Islet of Langerhans (tissue), 1 donor: ENCODE data around the gene TCF4.
A peak's percentile ranks its signal among the peaks of the same experiment; 100 is the strongest.

Experiments used
- FAIRE-seq: peaks from one replicate; lab custom pipeline; 2011; peaks lifted over from hg19 to GRCh38; lab: Jason Lieb, UNC

TCF4 gene

GRCh38 chr18:55287935-55288868 is 299.8 kb downstream of the TCF4 start:
- no peak for FAIRE-seq

- FAIRE-seq, result no peak
Measured at GRCh38 chr18:55287149-55287806, 300.7 kb downstream of the TCF4 start.

- FAIRE-seq, result no peak
Measured at GRCh38 chr18:55286257-55286825, 301.7 kb downstream of the TCF4 start.

GRCh38 chr18:55284614-55285013 is 303.4 kb downstream of the TCF4 start:
- no peak for FAIRE-seq

GRCh38 chr18:55283309-55283708 is 304.7 kb downstream of the TCF4 start:
- no peak for FAIRE-seq

GRCh38 chr18:55280503-55280902 is 307.5 kb downstream of the TCF4 start:
- peak; percentile 13 for FAIRE-seq

GRCh38 chr18:55275039-55275901 is 312.7 kb downstream of the TCF4 start:
- FAIRE-seq, result no peak

- FAIRE-seq, result no peak
Measured at GRCh38 chr18:55272510-55273243, 315.3 kb downstream of the TCF4 start.

- no peak for FAIRE-seq
Measured at GRCh38 chr18:55269622-55270021, 318.4 kb downstream of the TCF4 start.

GRCh38 chr18:55268628-55269275 is 319.2 kb downstream of the TCF4 start:
- FAIRE-seq, result no peak

GRCh38 chr18:55268151-55268601 is 319.8 kb downstream of the TCF4 start:
- FAIRE-seq, result no peak

- FAIRE-seq, result no peak
Measured at GRCh38 chr18:55266981-55267380, 321.0 kb downstream of the TCF4 start.

GRCh38 chr18:55265984-55266383 is 322.0 kb downstream of the TCF4 start:
- FAIRE-seq, result no peak

- no peak for FAIRE-seq
Measured at GRCh38 chr18:55265130-55265675, 322.8 kb downstream of the TCF4 start.

- peak; percentile 53 for FAIRE-seq
Measured at GRCh38 chr18:55264108-55264507, 323.9 kb downstream of the TCF4 start.

- peak; percentile 47 for FAIRE-seq
Measured at GRCh38 chr18:55262021-55262560, 325.9 kb downstream of the TCF4 start.

GRCh38 chr18:55261253-55261652 is 326.7 kb downstream of the TCF4 start:
- no peak for FAIRE-seq

- FAIRE-seq, result no peak
Measured at GRCh38 chr18:55258088-55258487, 329.9 kb downstream of the TCF4 start.

- no peak for FAIRE-seq
Measured at GRCh38 chr18:55256929-55257289, 331.1 kb downstream of the TCF4 start.

- FAIRE-seq, result no peak
Measured at GRCh38 chr18:55256226-55256928, 331.6 kb downstream of the TCF4 start.
